Myometrial cell (primary cell): Measurements from ENCODE around the gene LDOC1. TPM values are rescaled to one million over a fixed set of nuclear protein-coding genes. Genes with fewer than 3 reads are reported as not detected.

Source experiments
- total RNA-seq: library from RNA; depleted of rRNA; stranded (reverse); fragments of >200 nt; gene quantifications from 2 replicates; pipeline ENCODE4 v1.2.3, GENCODE V29; 2015

LDOC1 gene
- 15.2 and 24.8 TPM in 2 replicates for total RNA-seq

DNA sequence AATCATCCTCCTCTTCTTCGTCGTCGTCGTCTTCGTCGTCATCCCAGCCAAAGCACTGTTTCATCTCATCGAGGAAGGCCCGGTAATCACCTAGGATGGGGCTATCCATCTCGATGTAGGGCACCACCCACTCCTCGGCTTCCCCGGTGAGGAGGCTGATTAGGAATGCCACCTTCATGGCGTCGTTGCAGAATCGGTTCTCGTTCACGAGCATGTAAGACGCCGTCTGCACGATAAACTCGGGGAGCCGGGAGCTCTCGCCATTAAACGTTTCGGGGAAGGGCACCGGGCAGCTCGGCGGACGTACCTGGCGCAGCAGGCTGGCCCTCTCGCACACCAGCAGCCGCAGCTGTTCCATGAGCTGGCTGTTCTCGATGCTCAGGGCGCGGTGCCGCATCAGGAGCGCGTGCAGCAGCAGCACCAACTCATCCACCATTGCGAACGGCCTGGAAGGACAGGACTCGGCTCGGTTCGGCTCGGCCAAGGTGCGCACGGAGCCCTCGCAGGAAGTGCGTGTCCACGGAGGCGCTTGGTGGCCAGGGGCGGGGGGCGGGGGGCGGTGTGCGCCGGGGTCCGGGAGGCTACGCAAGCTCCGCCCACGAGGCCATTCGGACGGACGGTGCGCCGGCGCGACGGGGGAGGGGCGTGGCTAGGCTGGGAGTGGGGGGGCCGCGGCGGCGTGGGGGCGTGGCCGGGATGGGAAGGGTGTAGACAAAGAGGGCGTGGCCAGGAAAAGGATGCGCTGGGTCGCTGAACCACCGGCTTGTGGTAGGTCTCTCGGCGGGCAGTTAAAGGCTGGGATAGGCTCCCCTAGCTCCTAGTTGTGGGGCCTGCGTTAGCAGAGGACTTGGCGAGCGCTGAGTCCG is at the start of gene LDOC1:
Gene LDOC1, minus strand, starts transcription at position 544 of the 866 bp plus-strand sequence. Its CDS starts 108 bp downstream, at position 436.

Other genes with a start within 250 kb of the LDOC1 start
- gene SPANXB1, start 174.5 kb downstream of the LDOC1 start, total RNA-seq: not detected in 2 replicates
- gene SPANXC, start 65.4 kb upstream of the LDOC1 start, total RNA-seq: not detected in 2 replicates